Measurements from ENCODE around the gene LARGE2.

Gene LARGE2

DNA sequence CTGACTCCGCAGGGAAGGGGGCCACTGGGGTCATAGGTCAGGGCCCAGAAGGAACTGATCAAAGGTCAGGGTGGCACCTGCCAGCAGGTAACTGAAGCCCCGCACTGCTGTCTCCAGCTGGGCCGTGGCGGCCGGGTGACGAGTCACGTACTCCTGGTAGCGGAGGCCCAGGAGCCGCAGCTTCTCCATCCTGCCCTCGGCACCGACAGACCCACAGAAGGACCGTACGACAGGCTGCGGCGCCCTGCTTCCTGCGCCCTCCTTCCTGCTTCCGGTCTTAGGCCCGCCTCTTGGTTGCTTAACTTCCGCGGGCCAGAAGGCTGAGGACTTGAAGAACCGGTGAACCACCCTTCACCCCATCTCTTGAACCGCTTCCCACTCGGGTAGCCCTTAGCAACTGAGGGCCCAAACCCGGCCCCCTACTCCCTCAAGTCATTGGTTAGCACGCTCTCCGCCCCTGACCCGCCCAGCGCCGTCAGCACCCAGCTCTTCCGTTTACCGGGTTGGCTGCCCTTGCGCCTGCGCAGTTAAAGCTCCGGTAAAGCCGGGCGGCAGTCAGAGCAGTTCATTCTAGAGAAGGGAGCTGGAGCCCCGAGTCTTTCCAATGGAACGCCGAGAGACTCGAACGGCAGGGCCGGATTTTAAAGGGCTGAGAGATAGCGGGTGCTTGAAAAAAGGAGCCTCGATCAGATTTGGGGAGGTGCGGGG is 4.7 kb upstream of the LARGE2 start, which contains the start of gene PEX16:
Gene PEX16 (minus strand): TSS at position 255 of the 708 bp plus-strand sequence. CDS start 66 bp downstream, at position 189.
- peak; percentile 99 for DNase-seq

DNA sequence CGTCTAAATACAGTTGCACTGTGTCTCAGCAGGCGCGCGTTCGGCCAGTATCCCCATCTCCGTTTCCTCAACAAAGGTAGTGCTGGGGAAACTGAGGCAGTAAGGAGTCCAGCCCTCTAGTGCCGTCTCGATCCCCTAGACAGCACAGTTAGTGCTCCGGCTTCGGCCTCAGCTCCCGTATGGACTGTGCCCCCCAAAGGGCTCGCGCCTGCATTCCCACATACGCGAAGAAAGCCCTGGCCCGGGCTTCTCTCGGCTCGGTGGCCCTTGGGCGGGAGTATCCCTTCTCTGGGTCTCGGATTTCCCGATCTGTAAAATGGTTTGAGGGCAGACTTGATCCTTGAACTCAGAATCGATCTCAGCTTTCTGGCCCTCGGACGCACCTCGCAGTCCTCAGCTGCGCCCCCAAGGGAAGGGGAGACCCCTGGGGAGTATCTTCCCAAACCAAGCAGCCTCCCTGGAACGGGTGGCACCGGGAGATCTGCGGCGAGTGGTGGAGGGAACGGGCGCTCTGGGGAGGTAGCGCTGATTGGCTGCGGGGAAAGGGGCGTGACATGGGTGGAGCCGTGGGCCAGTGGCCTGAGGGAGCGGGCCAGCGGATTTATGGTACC is 4.0 kb upstream of the LARGE2 start:
- peak; percentile 82 for DNase-seq

DNA sequence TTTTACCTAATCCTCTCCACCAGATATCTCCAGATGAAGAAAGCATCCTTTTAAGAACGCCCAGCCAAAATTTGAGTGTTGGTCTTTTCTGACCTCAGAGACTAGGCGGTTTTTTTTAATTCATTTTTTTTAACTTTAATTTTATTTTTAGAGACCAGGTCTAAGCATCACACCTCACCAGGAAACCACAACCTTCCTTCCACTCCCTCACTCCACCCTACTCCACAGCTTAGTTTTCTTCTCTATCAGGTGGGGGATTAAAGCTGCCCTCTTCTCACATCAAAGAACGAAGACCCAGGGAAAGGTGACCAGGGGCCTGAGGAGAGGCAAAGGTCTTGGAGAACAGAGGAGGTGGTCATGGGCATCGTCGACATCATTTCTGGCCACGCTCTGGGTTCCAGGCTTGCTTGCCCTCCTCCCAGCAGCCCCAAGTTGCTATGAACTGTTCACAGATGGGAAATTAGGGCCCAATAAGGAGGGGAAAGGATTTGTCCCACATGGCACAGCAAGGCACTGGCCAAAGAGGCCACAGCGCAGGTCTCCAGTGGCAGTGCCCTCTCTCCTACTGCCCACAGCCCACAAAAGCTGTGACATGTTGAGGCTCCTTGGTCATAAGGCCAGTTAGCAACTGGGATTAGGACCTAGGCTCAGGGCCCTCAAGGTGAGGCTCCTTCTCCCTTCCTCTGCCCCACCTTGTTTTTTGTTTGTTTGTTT is 3.3 kb upstream of the LARGE2 start:
- no peak for DNase-seq

DNA sequence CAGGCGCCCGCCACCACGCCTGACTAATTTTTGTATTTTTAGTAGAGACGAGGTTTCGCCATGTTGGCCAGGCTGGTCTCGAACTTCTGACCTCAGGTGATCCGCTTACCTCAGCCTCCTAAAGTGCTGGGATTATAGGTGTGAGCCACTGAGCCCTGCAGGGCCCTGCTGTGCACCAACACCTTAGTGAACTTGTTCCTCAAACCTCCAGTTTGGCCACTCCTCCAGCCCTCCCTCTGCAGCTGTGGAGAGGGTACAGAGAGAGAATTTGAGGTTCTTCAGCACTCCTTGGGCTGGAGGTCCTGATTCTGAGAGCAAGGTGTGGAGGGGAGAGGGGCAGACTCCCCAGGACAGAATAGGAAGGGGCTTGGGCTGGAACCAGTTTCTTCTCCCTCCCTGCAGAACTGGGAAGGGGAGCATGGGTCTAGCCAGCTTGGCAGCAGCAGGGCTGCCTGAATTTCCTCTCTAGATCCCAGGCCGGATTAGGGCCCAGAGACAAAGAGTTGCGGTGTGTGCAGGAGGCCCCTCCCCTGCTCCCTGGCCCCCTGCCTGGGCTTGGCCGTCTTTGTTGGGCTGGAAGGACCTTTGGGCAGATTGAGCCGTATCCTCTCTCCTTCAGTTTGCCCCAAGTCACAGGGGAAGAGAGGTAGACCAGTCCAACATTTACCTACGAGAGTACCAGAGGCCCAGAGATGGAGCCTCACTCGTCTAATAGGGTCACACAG is 2.5 kb upstream of the LARGE2 start:
- no peak for DNase-seq

DNA sequence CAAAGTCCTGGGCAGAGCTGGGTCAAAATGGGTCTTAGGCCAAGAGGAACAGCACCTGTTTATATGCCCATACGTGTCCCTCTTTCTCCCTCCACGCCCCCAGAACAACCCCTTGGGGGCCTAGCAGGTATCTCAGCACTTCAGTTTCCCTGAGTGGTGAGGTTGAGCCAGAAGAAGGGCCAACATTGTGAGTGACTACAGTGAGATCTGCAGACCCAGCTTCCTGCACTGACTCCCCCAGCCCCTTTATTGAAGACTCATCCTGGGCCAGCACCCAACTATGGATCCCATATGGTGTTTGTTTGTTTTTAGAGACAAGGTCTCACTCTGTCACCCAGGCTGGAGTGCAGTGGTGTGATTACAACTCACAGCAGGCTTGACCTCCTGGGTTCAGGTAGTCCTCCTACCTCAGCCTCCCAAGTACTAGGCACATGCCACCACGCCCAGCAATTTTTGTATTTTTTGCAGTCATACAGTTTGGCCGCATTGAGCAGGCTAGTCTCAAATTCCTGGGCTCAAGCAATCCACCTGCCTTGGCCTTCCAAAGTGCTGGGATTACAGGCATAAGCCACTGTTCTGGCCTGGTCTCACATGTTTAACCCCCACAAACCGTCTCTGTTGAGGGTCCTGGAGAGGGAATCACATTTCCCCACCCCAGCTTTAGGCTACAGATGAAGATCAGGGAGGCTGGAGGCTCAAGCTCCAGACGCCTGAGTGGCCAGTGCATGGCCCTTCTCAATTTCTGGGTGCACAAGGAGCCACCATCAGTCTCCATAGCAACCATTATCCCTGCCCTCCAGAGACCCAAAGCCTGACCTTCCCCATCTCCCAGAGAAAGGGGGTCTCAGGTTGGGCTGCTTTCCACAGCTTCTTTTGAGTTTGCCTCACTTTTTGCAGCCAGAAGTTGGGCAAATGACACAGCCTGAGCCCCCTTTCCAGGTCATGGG is 1.7 kb upstream of the LARGE2 start:
- no peak for DNase-seq

DNA sequence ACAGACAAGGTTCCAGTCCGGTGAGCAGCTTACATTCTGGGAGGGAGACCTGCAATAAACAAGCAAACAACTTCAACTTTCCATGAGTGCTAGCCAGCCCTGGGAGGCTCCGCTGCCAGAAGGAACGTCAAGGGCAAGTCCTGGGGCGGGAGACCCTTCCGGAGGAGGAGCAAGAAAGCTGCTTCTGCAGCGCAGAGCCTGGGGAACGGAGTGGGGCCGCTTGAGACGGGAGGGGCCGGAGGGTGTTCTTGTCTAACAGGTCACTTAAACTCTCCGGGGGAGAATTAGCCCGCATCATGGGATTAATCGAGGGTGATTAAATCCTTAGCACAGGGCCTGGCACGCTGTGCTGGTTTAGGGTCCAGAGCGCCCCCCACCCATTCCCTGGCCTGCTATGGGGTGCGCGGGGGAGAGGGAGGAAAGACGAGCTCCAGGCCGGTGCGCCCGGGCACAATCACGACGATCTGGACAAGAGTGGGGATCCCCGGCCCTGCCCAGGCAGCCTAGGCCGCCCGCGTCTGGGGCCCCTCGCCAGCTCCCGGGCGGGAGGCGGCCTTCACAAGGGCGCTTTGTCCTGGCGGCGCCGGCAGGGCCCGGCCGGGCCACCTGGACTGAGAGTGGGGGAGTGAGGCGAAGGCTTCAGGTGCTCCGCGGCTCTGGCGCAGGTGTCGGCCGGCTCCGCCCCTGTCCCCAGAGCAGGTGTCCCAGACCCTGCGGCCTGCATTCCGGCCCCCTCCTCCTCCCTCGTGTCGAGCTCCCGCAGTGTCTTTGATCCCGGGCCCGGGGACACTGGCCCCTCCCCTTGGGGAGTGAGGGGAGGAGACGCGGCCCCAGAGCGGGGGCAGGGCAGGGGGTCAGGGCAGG is 663 bp upstream of the LARGE2 start:
- peak; percentile 98 for DNase-seq

DNA sequence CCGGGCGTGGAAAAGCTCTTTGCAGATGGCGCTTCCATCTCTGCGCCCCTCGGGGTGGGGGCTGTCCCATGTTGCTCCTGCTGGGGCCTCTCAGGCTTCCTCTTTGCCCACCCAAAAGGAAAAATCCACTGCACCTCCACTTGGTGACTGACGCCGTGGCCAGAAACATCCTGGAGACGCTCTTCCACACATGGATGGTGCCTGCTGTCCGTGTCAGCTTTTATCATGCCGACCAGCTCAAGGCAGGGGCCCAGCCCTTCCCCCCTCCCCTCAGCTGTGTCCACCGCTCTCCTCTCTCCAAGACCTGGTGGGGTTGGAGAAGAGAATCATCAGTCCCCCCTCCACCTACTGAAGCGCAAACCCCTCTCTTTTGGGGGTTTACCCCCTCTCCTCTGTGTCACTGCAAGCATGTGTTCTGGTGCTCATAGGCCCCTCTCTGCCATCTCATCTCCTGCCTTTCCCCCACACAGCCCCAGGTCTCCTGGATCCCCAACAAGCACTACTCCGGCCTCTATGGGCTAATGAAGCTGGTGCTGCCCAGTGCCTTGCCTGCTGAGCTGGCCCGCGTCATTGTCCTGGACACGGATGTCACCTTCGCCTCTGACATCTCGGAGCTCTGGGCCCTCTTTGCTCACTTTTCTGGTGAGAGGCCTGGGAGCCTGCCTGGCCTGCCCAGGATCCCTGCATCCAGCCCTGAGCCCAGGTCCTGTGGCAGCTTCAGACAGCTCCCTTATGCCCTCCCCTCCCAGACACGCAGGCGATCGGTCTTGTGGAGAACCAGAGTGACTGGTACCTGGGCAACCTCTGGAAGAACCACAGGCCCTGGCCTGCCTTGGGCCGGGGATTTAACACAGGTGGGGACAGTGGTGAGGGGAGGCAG is 1.8 kb downstream of the LARGE2 start:
- DNase-seq: no peak

DNA sequence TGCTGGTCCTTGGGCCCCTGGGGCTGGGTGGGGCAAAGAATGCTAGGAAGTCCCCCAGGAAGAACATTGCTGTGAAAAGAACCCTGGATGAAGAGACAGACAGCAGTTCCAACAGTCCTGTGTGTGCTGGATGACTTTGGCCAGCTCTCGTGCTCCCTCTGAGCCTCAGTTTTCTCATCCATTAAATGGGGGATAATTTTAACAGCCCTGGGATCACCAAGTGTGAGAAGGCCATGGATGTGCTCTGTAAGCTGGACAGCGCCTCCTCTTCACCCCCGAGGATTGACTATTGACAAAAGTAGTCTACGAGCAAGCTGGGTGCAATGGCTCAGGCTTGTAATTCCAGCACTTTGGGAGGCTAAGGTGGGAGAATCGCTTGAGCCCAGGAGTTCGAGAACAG is 2.5 kb downstream of the LARGE2 start:
- no peak for DNase-seq

DNA sequence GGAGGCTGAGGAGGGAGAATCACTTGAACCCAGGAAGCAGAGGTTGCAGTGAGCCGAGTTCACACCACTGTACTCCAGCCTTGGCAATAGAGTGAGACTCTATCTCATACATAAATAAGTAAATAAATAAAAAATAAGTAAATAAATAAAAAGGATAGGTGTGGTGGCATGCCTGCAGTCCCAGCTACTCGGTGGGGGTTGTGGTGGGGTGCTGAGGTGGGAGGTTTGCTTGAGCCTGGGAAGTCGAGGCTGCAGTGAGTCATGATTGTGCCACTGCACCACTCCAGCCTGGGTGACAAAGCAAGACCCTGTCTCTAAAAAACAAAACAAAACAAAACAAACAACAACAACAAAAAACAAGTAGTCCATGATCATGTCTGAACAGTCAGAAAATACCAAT is 3.1 kb downstream of the LARGE2 start:
- DNase-seq: no peak

DNA sequence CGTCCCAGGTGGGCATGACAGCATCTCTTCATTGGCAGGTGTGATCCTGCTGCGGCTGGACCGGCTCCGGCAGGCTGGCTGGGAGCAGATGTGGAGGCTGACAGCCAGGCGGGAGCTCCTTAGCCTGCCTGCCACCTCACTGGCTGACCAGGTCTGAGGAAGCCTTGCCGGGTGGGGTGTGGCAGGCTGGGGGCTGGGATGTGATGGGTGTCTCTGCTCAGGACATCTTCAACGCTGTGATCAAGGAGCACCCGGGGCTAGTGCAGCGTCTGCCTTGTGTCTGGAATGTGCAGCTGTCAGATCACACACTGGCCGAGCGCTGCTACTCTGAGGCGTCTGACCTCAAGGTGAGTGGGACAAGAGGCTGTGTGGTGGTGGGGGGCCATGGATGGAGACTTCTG is 3.5 kb downstream of the LARGE2 start:
- no peak for DNase-seq

DNA sequence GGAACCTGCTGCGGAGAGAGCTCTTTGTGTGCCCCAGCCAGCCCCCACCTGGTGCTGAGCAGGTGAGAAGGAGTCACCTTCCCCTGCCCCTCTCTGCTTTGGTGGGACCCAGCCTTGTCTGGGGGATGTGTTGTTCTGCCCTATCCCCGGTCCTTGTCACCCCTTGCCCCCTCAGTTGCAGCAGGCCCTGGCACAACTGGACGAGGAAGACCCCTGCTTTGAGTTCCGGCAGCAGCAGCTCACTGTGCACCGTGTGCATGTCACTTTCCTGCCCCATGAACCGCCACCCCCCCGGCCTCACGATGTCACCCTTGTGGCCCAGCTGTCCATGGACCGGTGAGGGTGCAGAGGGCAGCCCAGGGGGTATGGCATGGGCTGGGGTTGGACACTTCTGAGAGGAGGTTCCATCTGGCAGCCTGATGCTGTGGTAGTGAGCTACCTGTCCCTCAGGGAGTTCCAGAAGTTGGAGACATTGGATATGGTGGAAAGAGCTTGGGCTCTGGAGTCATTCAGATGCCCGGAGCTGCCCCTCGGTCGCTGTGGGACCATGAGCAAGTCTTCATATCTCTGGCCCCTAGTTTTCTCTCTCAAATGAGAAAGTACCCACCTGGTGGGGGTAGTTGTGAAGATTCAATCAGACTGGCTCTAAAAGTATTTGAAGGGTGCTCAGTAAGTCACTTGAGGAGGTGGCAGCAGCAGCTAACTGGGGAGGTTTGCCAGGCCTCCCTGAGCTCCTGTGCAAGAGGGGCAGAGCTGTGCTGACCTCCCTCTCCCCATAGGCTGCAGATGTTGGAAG is 4.3 kb downstream of the LARGE2 start:
- no peak for DNase-seq

DNA sequence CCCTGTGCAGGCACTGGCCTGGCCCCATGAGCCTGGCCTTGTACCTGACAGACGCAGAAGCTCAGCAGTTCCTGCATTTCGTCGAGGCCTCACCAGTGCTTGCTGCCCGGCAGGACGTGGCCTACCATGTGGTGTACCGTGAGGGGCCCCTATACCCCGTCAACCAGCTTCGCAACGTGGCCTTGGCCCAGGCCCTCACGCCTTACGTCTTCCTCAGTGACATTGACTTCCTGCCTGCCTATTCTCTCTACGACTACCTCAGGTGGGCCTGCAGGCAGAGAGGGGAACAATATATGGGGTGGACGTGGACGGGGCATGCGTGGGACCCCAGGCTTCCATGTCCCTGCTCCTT is 4.9 kb downstream of the LARGE2 start:
- no peak for DNase-seq

DNA sequence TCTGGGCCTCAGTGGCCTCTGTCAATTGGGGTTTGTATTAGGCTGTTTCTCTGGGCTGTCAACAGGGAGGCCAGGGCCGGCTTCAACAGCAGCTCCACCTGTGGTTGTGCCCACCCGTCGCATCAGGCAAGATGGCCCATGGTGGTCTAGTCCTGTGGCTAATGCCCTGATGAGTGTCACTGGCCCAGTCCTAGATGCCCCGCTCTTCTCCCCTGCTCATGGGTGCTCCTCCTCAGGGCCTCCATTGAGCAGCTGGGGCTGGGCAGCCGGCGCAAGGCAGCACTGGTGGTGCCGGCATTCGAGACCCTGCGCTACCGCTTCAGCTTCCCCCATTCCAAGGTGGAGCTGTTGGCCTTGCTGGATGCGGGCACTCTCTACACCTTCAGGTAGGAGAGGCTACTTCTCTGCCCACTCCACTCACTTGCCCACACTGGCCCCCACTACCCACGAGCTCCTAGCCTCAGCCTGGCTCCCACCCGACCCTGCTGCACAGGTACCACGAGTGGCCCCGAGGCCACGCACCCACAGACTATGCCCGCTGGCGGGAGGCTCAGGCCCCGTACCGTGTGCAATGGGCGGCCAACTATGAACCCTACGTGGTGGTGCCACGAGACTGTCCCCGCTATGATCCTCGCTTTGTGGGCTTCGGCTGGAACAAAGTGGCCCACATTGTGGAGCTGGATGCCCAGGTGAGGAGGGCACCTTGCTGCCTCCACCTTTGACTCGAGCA is 5.4 kb downstream of the LARGE2 start:
- DNase-seq: no peak

DNA sequence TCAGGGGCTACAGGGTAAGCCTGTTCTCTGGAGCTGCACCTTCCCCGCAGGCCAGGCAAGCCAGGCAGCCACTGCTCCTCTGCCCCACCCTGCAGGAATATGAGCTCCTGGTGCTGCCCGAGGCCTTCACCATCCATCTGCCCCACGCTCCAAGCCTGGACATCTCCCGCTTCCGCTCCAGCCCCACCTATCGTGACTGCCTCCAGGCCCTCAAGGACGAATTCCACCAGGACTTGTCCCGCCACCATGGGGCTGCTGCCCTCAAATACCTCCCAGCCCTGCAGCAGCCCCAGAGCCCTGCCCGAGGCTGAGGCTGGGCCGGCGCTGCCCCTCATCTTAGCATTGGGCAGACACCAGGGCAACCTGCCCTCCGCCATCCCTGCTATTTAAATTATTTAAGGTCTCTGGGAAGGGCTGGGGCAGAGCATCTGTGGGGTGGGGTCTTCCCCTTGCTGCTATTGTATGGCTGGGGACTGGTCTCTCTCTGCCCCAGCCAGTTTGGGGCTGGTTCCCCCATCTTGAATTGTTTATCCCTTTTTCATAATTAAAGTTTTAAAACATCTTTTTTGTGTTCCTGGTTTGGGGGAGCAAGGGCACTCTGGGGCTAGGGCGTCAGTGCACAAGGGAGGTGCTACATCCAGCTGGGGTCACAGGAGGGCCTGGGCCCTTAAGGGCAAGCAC is 6.2 kb downstream of the LARGE2 start:
- no peak for DNase-seq

DNA sequence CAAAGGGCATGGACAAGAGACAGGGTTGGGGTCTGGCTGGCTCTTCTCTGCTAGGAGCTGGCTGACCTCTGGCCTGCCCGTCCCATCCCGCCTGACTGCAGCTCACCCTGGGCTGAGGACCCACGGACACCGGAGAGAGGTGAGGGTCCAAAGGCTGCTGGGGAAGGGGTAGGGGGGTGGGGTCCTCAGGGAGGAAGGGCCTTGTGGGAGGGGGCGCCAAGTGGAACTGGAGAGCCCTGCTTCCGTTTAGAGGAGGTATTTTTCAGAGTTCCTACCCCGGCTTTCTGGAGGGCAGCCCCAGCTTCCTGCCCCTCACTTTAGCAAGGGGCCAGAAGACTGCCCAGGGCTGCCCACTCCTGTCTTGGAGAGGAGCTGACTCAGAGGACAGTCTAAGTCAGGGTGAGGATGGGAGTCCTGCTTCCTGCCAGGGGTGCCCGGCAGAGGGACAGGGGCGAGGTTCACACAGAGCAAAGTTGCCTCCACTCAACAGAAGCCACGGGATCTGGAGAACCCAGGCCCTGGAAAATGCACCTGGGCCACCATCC is 7.1 kb downstream of the LARGE2 start:
- no peak for DNase-seq

DNA sequence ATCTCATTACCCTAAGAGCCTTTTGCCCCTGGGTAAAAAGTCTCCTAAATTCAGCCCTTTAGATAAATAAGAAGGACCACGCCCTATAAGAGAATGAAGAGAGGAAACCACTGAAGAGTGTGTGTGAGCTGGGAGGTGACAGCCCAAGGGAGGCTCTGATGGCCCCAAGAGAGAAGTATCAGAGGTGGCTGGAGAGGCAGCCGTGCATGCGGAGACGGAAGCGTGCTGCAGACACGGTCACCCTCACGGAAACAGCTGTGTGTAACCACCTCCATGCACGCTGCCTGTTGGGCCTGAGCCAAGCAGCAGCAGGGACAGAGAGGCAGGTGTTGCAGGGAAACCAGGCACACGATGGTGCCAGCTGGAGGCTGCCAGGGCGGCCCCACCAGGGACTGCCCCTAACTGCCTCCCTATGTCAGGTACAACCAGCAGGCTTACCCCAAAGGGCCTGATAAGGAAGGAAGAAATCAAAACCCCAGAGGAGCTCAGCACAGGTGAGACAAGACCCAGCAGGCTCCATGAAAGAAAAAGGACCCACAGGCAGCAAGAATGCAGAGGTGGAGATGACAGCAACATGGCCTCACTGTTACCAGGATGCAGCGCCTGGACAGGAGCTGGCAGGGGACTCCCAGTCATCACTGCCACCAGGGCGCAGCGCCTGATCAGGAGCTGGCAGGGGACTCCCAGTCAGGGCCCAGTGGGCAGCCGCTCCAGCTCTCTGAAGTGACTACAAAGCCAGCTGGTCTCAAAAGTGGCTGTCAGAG is 7.8 kb downstream of the LARGE2 start:
- DNase-seq: peak; percentile 89

DNA sequence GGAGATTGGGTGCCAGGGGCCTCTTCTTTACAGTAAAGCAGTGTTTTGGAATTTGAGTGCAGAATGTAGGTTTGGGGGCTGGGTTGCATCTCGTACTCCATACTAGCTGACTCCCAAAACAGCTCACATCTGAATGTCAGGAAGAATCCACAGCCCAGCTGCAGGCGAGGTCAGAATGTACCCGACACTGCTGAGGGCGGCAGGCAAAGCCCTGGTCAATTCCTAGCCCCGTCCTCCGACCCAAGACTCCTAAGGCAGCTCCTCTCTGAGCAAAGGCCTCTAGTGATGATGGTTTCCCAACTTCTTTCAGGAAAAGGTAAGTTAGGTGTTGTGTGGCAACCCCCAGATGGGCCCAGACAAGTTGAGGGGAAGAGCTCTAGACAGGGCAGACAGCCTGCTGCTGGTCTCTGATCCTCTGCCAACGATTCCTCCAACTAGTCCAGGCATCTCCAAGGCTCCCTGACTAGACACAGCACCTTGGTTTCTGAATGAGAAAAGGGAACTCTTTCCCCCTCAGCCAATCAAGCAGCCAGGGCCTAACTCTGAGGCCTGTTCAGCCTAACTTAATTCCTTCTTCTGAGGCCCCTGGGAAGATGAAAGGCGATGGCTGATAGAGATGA is 8.6 kb downstream of the LARGE2 start:
- DNase-seq: no peak

Data from NCI-H146 (cell line).